NCI-H1048 (cell line): ENCODE measurements around the gene TNS1.
A peak's percentile ranks its signal among the peaks of the same experiment; 100 is the strongest.
"Not testable (repeated sequence)": the region's sequence is repeated elsewhere in the genome, so short reads cannot be mapped to it uniquely, and the experiment has no call there.

Source experiments
- DNase-seq: peaks from one replicate; lab custom pipeline; 2025; lab: John Stamatoyannopoulos, UW

Gene TNS1

GRCh38 chr2:217795706-217796465 is 206.9 kb downstream of the TNS1 start:
- no peak for DNase-seq

DNA sequence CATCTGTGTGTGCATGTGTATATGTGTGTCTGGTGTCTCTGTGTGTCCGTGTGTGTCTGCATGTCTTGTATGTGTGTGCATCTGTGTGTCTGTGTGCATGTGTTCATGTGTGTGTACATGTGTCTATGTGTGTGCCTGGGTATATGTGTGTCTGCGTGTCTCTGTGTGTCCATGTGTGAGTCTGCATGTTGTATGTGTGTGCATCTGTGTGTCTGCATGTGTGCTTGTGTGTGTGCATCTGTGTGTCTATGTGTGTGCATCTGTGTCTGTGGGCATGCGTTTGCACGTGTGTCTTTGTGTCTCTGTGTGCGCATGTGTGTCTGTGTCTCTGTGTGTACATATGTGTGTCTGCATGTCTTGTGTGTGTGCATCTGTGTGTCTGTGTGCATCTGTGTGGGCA is 207.7 kb downstream of the TNS1 start:
- no peak for DNase-seq

DNA sequence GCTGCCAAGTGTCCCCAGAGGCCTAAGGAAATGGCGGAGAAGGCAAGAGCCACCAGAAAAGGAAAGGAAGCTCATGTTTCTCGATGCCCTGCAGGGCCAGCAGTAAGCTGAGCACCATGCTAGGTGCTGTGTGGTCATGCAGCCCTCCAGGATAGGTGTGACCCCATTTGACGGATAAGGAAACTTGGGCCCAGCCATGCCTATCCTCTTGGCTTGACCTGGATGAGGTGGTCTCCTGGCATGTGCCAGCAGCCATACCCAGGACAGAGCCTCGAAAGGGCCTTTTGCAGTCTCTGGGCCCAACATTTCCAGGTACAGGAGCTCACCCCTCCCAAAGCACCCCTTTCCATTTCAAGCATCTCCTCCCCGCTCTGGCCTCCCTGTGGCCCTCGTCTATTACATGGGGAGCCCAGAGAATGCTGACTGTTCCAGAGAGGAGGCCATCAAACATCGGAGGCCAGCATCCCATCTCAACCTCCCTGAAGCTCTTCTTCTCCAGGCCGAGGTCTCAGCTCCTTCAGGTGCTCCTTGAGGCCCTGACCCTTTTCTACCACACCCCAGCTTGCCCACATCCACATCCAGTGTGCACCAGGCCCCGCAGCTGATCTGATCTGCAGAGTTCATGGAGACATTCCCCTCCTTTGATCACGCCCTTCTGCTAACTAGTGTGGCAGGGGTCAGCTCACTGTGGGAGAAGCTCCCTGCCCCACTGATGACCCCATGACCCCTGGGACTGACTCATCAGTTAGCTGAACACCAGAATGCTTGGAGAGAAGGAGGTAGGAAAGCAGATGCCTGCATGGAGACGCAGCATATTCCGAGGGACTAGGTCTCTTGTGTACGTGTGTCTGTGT is 208.4 kb downstream of the TNS1 start:
- no peak for DNase-seq

DNA sequence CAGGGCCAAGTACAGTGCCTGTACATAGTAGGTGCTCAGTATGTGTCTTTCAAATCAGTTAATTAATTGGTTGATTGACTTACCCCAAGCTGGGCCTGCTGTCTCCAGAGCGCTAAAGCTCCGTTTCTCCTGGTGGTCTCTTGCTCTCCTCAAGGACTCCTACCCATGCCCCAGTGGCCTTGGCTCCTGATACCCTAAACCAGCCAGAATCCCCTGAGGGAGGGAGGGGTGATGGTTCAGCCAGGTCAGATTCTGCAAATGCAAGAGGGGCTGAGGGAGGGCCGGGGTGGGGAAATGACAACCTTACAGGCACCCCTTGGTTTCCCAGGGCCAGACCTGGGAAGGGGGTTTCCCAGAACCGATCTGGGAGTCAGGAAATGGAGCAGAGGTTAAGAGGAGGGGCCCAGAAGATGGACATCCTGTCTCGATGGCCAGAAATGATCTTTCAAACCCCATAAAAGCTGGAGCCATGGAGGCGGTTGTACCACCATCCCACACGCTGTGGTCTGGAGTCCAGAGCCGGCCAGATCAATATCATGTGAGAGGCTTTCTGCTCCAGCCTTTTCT is 209.1 kb downstream of the TNS1 start:
- DNase-seq = no peak

GRCh38 chr2:217792626-217793527 is 209.9 kb downstream of the TNS1 start:
- no peak for DNase-seq

GRCh38 chr2:217791551-217791950 is 211.2 kb downstream of the TNS1 start:
- DNase-seq = no peak

DNA sequence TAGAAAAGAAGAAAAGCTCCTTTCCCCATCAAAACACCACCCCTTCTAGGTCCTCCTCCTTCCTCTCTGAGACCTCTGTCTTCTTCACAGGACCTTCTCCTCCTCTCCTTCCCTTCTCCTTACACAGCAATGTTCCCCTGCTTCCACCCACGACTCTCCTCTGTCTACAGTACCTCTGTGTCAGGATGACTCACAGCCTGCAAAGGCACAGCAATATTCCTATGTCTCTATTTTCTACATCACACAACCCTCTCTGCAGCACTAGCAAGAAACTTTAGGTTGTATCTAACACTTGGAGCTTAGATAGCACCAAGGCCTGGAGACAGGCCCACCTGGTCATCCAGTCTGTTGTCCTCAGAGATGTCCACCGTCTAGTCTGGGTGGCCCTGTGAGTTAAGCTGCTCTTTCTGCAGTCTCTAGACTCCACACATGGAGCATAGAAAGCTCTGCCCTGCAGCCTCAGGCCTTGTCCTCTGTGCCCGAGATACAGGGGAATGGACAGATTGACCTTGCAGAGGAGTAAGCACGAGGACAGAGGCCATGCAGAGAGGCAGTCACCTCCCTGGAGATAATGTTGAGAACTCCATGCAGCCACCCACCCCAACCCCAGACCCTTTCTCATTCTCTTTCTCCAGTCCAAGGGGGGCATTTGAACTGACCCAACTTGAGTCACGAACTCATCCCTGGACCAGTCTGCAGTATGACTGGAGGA is 212.0 kb downstream of the TNS1 start:
- DNase-seq = no peak

DNA sequence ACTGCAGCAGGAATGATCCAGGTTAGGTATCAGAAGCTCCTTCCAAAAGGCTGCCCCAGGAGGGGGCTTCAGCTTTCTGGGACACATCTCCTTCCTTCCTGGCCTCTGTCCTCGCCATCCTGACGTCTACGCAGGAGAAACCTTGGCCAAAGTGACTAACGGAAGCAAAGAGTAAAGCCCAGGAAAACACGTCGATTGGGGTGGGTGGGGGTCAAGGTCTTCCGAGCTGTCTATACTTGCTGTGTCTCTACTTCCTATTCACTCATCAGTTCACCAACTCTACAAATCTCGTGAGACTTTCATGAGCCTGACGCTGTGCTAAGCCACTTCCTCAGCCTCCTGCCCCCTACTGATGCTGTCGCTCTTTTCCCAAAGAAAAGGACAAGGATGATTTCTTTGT is 212.6 kb downstream of the TNS1 start:
- no peak for DNase-seq

- no peak for DNase-seq
Observed at GRCh38 chr2:217789736-217790181, 213.0 kb downstream of the TNS1 start.

- DNase-seq = no peak
Observed at GRCh38 chr2:217789003-217789735, 213.6 kb downstream of the TNS1 start.

DNA sequence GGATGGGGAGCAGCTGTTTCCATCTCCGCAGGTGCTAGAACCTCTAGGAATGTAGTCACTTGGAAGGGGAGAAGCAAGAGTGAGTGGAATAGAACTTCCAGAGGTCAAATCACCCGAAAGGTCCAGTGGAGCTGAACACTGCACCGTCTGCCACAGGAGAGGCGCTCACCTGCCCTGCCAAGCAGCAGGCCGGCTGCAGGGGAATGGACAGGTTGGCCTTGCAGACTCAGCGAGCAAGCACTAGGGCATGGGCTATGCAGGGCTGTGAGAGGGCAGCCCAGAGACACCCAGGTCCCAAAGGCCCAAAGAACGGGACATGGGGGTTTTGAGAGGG is 214.2 kb downstream of the TNS1 start:
- no peak for DNase-seq

GRCh38 chr2:217787160-217787877 is 215.5 kb downstream of the TNS1 start:
- no peak for DNase-seq

DNA sequence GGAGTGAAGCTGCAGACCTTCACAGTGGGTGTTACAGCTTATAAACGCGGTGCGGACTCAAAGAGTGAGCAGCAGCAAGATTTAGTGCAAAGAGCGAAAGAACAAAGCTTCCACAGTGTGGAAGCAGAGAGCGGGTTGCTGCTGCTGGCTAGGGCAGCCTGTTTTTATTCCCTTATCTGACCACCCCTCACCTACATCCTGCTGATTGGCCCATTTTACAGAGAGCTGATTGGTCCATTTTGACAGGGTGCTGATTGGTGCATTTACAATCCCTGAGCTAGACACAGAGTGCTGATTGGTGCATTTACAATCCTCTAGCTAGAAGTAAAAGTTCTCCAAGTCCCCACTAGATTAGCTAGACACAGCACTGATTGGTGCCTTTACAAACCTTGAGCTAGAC is 216.2 kb downstream of the TNS1 start:
- not testable (repeated sequence) for DNase-seq

- peak; percentile 42 for DNase-seq
Observed at GRCh38 chr2:217785544-217786045, 217.2 kb downstream of the TNS1 start.

DNA sequence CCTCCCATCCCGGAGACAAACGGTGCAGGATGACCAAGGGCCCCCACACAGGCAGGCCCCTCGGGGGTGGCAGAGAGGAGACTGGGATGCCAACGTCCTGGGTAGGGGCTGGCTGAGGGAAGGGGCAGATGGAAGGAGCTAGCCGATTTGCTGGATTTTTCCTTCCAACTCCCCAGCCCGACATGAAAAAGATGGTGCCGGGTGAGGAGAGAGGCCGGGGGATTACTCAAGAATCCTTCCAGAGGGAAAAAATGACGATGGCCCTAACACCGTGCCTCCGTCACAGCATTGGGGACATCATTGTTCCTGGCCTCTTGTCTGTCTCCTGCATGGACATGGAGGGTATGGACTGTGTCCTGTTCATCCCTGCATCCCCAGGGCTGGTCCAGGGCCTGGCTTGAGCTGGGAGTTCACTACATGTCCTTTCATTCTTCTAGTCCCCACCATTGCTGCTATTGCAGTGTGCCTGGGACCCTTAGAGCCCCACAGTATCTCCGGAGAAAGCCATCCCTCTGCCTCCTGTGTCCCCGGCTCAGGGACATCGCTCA is 217.7 kb downstream of the TNS1 start:
- no peak for DNase-seq

DNA sequence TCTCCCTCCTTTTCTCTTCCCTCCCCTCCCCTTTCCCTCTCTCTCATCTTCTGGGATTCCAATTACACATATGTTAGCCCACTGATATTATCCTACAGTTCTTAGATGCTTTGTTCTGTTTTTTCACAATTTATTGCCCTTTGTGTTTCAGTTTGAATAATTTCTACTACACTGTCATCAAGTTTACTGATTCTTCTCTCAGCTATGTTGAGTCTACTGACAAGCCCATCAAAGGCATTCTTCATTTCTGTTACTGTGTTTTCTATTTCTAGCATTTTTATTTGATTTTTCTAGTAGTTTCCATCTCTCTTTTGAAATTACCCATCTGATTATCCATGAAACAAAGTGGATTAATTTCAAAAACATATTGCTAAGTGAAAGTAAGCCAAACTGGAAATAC is 219.6 kb downstream of the TNS1 start:
- no peak for DNase-seq

DNA sequence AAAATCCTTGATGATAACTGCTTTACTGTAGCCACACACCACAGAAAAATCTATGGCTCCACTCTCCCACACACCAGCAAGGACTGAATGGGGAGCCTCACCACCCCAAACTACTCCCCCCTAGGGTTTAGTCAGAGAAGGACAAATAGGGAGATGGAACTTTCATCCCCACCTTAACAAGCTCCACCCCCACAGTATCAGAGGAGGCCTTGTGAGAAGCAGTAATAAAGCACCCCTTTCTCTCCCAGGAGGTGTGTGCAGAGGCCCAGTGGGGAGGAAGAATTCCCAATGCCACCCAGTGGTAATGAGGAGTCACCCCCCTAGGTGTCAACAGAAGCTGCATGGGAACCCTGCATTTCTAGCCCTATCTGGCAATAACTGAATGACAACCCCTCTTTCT is 224.9 kb downstream of the TNS1 start:
- no peak for DNase-seq

- DNase-seq = no peak
Observed at GRCh38 chr2:217776631-217777030, 226.2 kb downstream of the TNS1 start.

- no peak for DNase-seq
Observed at GRCh38 chr2:217775920-217776503, 226.8 kb downstream of the TNS1 start.
